GM21576 (cell line): ENCODE measurements around the gene TAF7.
"Not testable (repeated sequence)": the region's sequence is repeated elsewhere in the genome, so short reads cannot be mapped to it uniquely, and the experiment has no call there.

Experiments
- ATAC-seq: cut with Tn5 transposase; IDR thresholded peaks from one replicate; pipeline ENCODE4 v1.9.1; 2021; ENCODE audit warnings: mild to moderate bottlenecking, moderate library complexity; ENCODE audit not compliant: unreplicated experiment

The TAF7 gene

GRCh38 chr5:141320225-141321169 is at the start of gene TAF7:
Gene TAF7, minus strand, starts transcription at chr5:141320784. Its CDS starts 740 bp downstream, at chr5:141320044.
- ATAC-seq: peak; percentile 92

- ATAC-seq: no peak
Observed at GRCh38 chr5:141366016-141366896, 45.7 kb upstream of the TAF7 start.

GRCh38 chr5:141363952-141364660 is 43.5 kb upstream of the TAF7 start, which contains the start of gene PCDHGA5:
Gene PCDHGA5, plus strand, starts transcription at chr5:141364162. Its CDS starts 169 bp downstream, at chr5:141364331.
- ATAC-seq: no peak

- no peak for ATAC-seq
Observed at GRCh38 chr5:141362719-141363118, 42.1 kb upstream of the TAF7 start.

- no peak for ATAC-seq
Observed at GRCh38 chr5:141360685-141361084, 40.1 kb upstream of the TAF7 start.

- ATAC-seq: peak; percentile 62
Observed at GRCh38 chr5:141359790-141360426, 39.3 kb upstream of the TAF7 start, which contains the start of gene PCDHGB2. Gene PCDHGB2, plus strand, starts transcription at chr5:141359994. Its CDS starts 142 bp downstream, at chr5:141360136.

GRCh38 chr5:141356950-141357349 is 36.4 kb upstream of the TAF7 start:
- no peak for ATAC-seq

GRCh38 chr5:141356133-141356532 is 35.5 kb upstream of the TAF7 start:
- no peak for ATAC-seq

GRCh38 chr5:141355641-141356040 is 35.1 kb upstream of the TAF7 start:
- no peak for ATAC-seq

- ATAC-seq: no peak
Observed at GRCh38 chr5:141354900-141355469, 34.4 kb upstream of the TAF7 start, which contains the start of gene PCDHGA4. Gene PCDHGA4, plus strand, starts transcription at chr5:141355021. Its CDS starts 87 bp downstream, at chr5:141355108.

- no peak for ATAC-seq
Observed at GRCh38 chr5:141351591-141351990, 31.0 kb upstream of the TAF7 start.

GRCh38 chr5:141349917-141350619 is 29.5 kb upstream of the TAF7 start, which contains the start of gene PCDHGB1:
Gene PCDHGB1, plus strand, starts transcription at chr5:141350099. Its CDS starts 162 bp downstream, at chr5:141350261.
- ATAC-seq: peak; percentile 82

- ATAC-seq: not testable (repeated sequence)
Observed at GRCh38 chr5:141346017-141346416, 25.4 kb upstream of the TAF7 start.

- no peak for ATAC-seq
Observed at GRCh38 chr5:141345327-141345726, 24.7 kb upstream of the TAF7 start.

GRCh38 chr5:141343953-141344463 is 23.4 kb upstream of the TAF7 start:
- ATAC-seq: no peak

GRCh38 chr5:141343242-141343952 is 22.8 kb upstream of the TAF7 start, which contains the start of gene PCDHGA3:
Gene PCDHGA3, plus strand, starts transcription at chr5:141343829. Its CDS starts 205 bp downstream, at chr5:141344034.
- ATAC-seq: no peak

- no peak for ATAC-seq
Observed at GRCh38 chr5:141342773-141343172, 22.2 kb upstream of the TAF7 start.

GRCh38 chr5:141340781-141341354 is 20.3 kb upstream of the TAF7 start:
- ATAC-seq: not testable (repeated sequence)
